CD14-positive monocyte (primary cell): Measurements from ENCODE around the gene JARID2. TPM values are rescaled to one million over a fixed set of nuclear protein-coding genes. Genes with fewer than 3 reads are reported as not detected.

Source experiments
- DNase-seq, 3 donors: peaks; one replicate each; pipeline ENCODE4 v3.0.0-alpha.2; 2011 to 2022
- H2AFZ ChIP-seq: 2 replicates; pipeline ENCODE4 v1.6.0; 2012; ENCODE audit warnings: mild to moderate bottlenecking, low read depth, low read length, inconsistent platforms; ENCODE audit not compliant: insufficient read depth, poor library complexity, severe bottlenecking
- H3K27ac ChIP-seq, 2 donors: 1 replicate in 1 of 2; 2 replicates in 1 of 2; pipeline ENCODE4 v1.5.1; 2012 to 2013; ENCODE audit warnings: low read length in 2 of 2, control low read depth in 1 of 2, inconsistent platforms in 1 of 2, low read depth in 1 of 2, mild to moderate bottlenecking in 1 of 2
- H3K27me3 ChIP-seq, 2 donors: one replicate each; pipeline versions ENCODE4 v1.6.0 to v1.6.1; 2011 to 2013; ENCODE audit warnings: low read length in 2 of 2; ENCODE audit not compliant: control insufficient read depth in 2 of 2, insufficient read depth in 2 of 2
- H3K36me3 ChIP-seq, 2 donors: replicated peaks in 1 of 2; 1 replicate in 1 of 2; 2 replicates in 1 of 2; pipeline versions ENCODE4 v1.5.1 to v1.6.1; 2012 to 2013; ENCODE audit warnings: low read length in 2 of 2, control low read depth in 1 of 2, inconsistent platforms in 1 of 2, mild to moderate bottlenecking in 1 of 2; ENCODE audit not compliant: insufficient read depth in 2 of 2, control insufficient read depth in 1 of 2
- H3K4me1 ChIP-seq, 2 donors: 1 replicate in 1 of 2; 2 replicates in 1 of 2; pipeline versions ENCODE4 v1.5.1 to v1.6.1; 2012 to 2013; ENCODE audit warnings: low read length in 2 of 2, control low read depth in 1 of 2, inconsistent platforms in 1 of 2, mild to moderate bottlenecking in 1 of 2, moderate library complexity in 1 of 2; ENCODE audit not compliant: insufficient read depth in 2 of 2, control insufficient read depth in 1 of 2
- H3K4me2 ChIP-seq: replicated peaks from 2 replicates; pipeline ENCODE3; 2012; ENCODE audit warnings: low read length, moderate library complexity, mild to moderate bottlenecking; ENCODE audit not compliant: poor library complexity, severe bottlenecking; ENCODE audit errors: extremely low read depth
- H3K4me3 ChIP-seq, 3 experiments: fragments of 200-600 bp in 1 of 3; sonication (generic) in 1 of 3; replicated peaks in 1 of 3; 1 replicate in 2 of 3; 2 replicates in 1 of 3; pipeline ENCODE4 v1.5.1; 2011 to 2013; ENCODE audit warnings: low read length in 3 of 3, mild to moderate bottlenecking in 3 of 3, control low read depth in 2 of 3, low read depth in 2 of 3, inconsistent platforms in 1 of 3, moderate library complexity in 1 of 3
- H3K79me2 ChIP-seq: 2 replicates; pipeline ENCODE4 v1.6.0; 2012; ENCODE audit warnings: mild to moderate bottlenecking, control low read depth, inconsistent platforms, low read length, moderate library complexity; ENCODE audit not compliant: insufficient read depth
- H3K9ac ChIP-seq: 2 replicates; pipeline ENCODE4 v1.6.0; 2017; ENCODE audit warnings: low read length, mild to moderate bottlenecking; ENCODE audit not compliant: insufficient read depth, poor library complexity, severe bottlenecking
- H3K9me3 ChIP-seq, 2 donors: replicated peaks in 1 of 2; 1 replicate in 1 of 2; 2 replicates in 1 of 2; pipeline versions ENCODE4 v1.5.1 to v1.6.1; 2012 to 2013; ENCODE audit warnings: low read length in 2 of 2, control low read depth in 1 of 2; ENCODE audit not compliant: control insufficient read depth in 1 of 2, insufficient read depth in 1 of 2
- H4K20me1 ChIP-seq: 2 replicates; pipeline ENCODE4 v1.6.0; 2012; ENCODE audit warnings: mild to moderate bottlenecking, low read length, control low read depth, moderate library complexity; ENCODE audit not compliant: insufficient read depth
- H3K27ac Mint-ChIP-seq, 7 donors: one replicate each; pipeline ENCODE4 v1.8.0; 2020; ENCODE audit warnings: mild to moderate bottlenecking in 7 of 7, mixed read lengths in 7 of 7, moderate library complexity in 6 of 7, inconsistent platforms in 2 of 7
- H3K27me3 Mint-ChIP-seq, 3 donors: one replicate each; pipeline ENCODE4 v1.8.0; 2021 to 2022; ENCODE audit warnings: low read depth in 3 of 3, mild to moderate bottlenecking in 3 of 3, mixed read lengths in 3 of 3, moderate library complexity in 3 of 3, inconsistent platforms in 1 of 3
- H3K36me3 Mint-ChIP-seq, 2 donors: one replicate each; pipeline ENCODE4 v1.8.0; 2020; ENCODE audit warnings: mixed read lengths in 2 of 2, inconsistent platforms in 1 of 2, mild to moderate bottlenecking in 1 of 2
- H3K4me1 Mint-ChIP-seq: one replicate; pipeline ENCODE4 v1.8.0; 2020; ENCODE audit warnings: mild to moderate bottlenecking, mixed read lengths
- H3K4me3 Mint-ChIP-seq, 2 donors: one replicate each; pipeline ENCODE4 v1.8.0; 2020; ENCODE audit warnings: mild to moderate bottlenecking in 2 of 2, mixed read lengths in 2 of 2, moderate library complexity in 1 of 2
- H3K9me3 Mint-ChIP-seq, 7 donors: one replicate each; pipeline ENCODE4 v1.8.0; 2020 to 2022; ENCODE audit warnings: mixed read lengths in 7 of 7, mild to moderate bottlenecking in 6 of 7, moderate library complexity in 6 of 7, inconsistent platforms in 2 of 7
- CTCF ChIP-seq: fragments of 200-600 bp; IDR thresholded peaks from one replicate; pipeline ENCODE4 v1.8.0; 2022; ENCODE audit warnings: antibody characterized with exemption, mild to moderate bottlenecking
- WGBS: methylation state at CpG from one replicate; pipeline ENCODE4 v1.1.5; 2013; ENCODE audit warnings: missing lambda C conversion rate; ENCODE audit not compliant: insufficient coverage; 5-methylcytosine and 5-hydroxymethylcytosine counted together
- intact Hi-C, 2 donors: fragments of 100-400 bp; cut with micrococcal nuclease; formaldehyde crosslinking; loops; one replicate each; pipeline versions ENCODE4 v1.15.0 to v1.15.1; 2023
- polyA plus RNA-seq, 3 donors: library from polyadenylated mRNA; depleted of rRNA in 1 of 3; unstranded in 2 of 3; stranded (reverse) in 1 of 3; fragments of 300-500 nt in 2 of 3; fragments of >200 nt in 1 of 3; fragmentation: Illumina TruSeq in 2 of 3; gene quantifications; 1 replicate in 2 of 3; 2 replicates in 1 of 3; pipeline ENCODE4 v1.2.3, GENCODE V29; 2012 to 2021

JARID2 gene
- polyA plus RNA-seq, 3 donors, result 6.8 to 17.5 (median 12.5) TPM

GRCh38 chr6:15359335-15359862, 113.5 kb downstream of the JARID2 start:
- Histone ChIP-seq H3K27ac (no peak overlapping the region), H3K9me3 (no peaks in the 10 kb centered on the region), H3K9ac (no peak overlapping the region), H3K4me1 (peaks cover 55 to 66% of the 10 kb centered on the region in 2 donors), H3K36me3 (no peaks in the 10 kb centered on the region), H2AFZ (no peak overlapping the region), H3K4me2 (no peak overlapping the region), H3K4me3 (no peak overlapping the region), H4K20me1 (peaks cover 100% of the 10 kb centered on the region), H3K27me3 (no peaks in the 10 kb centered on the region), H3K79me2 (peaks cover 100% of the 10 kb centered on the region)
- intact Hi-C loops, result loop anchor here in 1 of 2 donors (10.0 kb wide), 1 partner anchor 55 kb away; no protein-coding TSS in a partner anchor
- Mint-ChIP-seq H3K27me3 (peaks cover 0 to 2% (median 0%) of the 10 kb centered on the region in 3 donors), H3K27ac (peak overlapping the region in 2 of 7 donors; percentile 3 to 43), H3K36me3 (peaks cover 17 to 33% of the 10 kb centered on the region in 2 donors), H3K9me3 (no peaks in the 10 kb centered on the region), H3K4me1 (peaks cover 49% of the 10 kb centered on the region), H3K4me3 (no peak overlapping the region)
- TF ChIP-seq CTCF, result no peak
- DNase-seq, result no peak
- WGBS, result 96% methylated on average over 3 of the region's 11 CpGs

- Histone ChIP-seq H3K27ac (peak overlapping the region in 1 of 2 donors; percentile 3), H4K20me1 (peaks cover 100% of the 10 kb centered on the region), H3K27me3 (no peaks in the 10 kb centered on the region), H3K36me3 (no peaks in the 10 kb centered on the region), H3K4me2 (no peak overlapping the region), H3K9me3 (no peaks in the 10 kb centered on the region), H3K79me2 (peaks cover 100% of the 10 kb centered on the region), H3K4me3 (no peak overlapping the region), H2AFZ (no peak overlapping the region), H3K4me1 (peaks cover 57 to 66% of the 10 kb centered on the region in 2 donors), H3K9ac (no peak overlapping the region)
- intact Hi-C loops, result loop anchor here in 1 of 2 donors (10.0 kb wide), 1 partner anchor 65 kb away; no protein-coding TSS in a partner anchor
- H3K4me1 Mint-ChIP-seq, result peaks cover 41% of the 10 kb centered on the region
- no peak overlapping the region for H3K4me3 Mint-ChIP-seq
- peak overlapping the region in 2 of 7 donors; percentile 9 to 19 for H3K27ac Mint-ChIP-seq
- peaks cover 0 to 2% (median 0%) of the 10 kb centered on the region in 3 donors for H3K27me3 Mint-ChIP-seq
- H3K36me3 Mint-ChIP-seq, result peaks cover 17 to 31% of the 10 kb centered on the region in 2 donors
- 98% methylated on average over 7 of the region's 9 CpGs for WGBS
- DNase-seq, result no peak
- no peaks in the 10 kb centered on the region for H3K9me3 Mint-ChIP-seq
- no peak for TF ChIP-seq CTCF
These were observed 114.4 kb downstream of the JARID2 start for GRCh38 chr6:15360300-15360699.
